SK-N-SH (cell line): ENCODE measurements around the gene ZCCHC14. TPM values are rescaled to one million over a fixed set of nuclear protein-coding genes. Genes with fewer than 3 reads are reported as not detected.
A peak's percentile ranks its signal among the peaks of the same experiment; 100 is the strongest.

Experiments used
- CTCF ChIA-PET: fragments of 300-600, 350-600 bp; formaldehyde crosslinking; extraction: SDS; loops from one replicate; lab custom pipeline; 2021; lab: Yijun Ruan, JAX
- POLR2A ChIA-PET: fragments of 350-600 bp; sonication (Branson Sonifier 250); formaldehyde crosslinking; extraction: SDS; loops from one replicate; lab custom pipeline; 2020; ENCODE audit warnings: antibody characterized with exemption, inconsistent platforms; lab: Yijun Ruan, JAX
- DNase-seq: peaks from one replicate; pipeline ENCODE4 v3.0.0; 2012
- H2AFZ ChIP-seq: fragments of 200-600 bp; sonication (generic); 2 replicates; pipeline ENCODE4 v1.8.1; 2016; ENCODE audit warnings: antibody characterized with exemption, mild to moderate bottlenecking, low read depth
- H3F3A ChIP-seq: fragments of 200-600 bp; sonication (generic); replicated peaks from 2 replicates; pipeline ENCODE3; 2016; ENCODE audit warnings: antibody characterized with exemption, mild to moderate bottlenecking; ENCODE audit not compliant: insufficient read depth
- H3K27ac ChIP-seq, 2 experiments: fragments of 200-500 bp in 1 of 2; fragments of 200-600 bp in 1 of 2; sonication (Bioruptor generic) in 1 of 2; sonication (generic), shearing (Covaris generic) in 1 of 2; 2 replicates each; pipeline versions ENCODE4 v1.5.1 to v1.6.1; 2014 to 2016; ENCODE audit warnings: low read depth in 2 of 2, inconsistent platforms in 1 of 2, low read length in 1 of 2, mild to moderate bottlenecking in 1 of 2, mixed read lengths in 1 of 2
- H3K27me3 ChIP-seq: fragments of 200-600 bp; sonication (generic), shearing (Covaris generic); 2 replicates; pipeline ENCODE4 v1.6.1; 2016; ENCODE audit warnings: mixed run types; ENCODE audit not compliant: insufficient read depth
- H3K36me3 ChIP-seq, 2 experiments: fragments of 200-500 bp in 1 of 2; fragments of 200-600 bp in 1 of 2; sonication (Bioruptor generic) in 1 of 2; sonication (generic) in 1 of 2; replicated peaks in 1 of 2; 2 replicates each; pipeline versions ENCODE3 to v1.5.1; 2014 to 2016; ENCODE audit warnings: low read length in 1 of 2, mild to moderate bottlenecking in 1 of 2; ENCODE audit not compliant: insufficient read depth in 2 of 2, control insufficient read depth in 1 of 2
- H3K4me1 ChIP-seq, 2 experiments: fragments of 200-500 bp in 1 of 2; fragments of 200-600 bp in 1 of 2; sonication (Bioruptor generic) in 1 of 2; sonication (generic), shearing (Covaris generic) in 1 of 2; 2 replicates each; pipeline versions ENCODE4 v1.5.1 to v1.6.1; 2014 to 2016; ENCODE audit warnings: low read depth in 1 of 2, low read length in 1 of 2, mixed run types in 1 of 2; ENCODE audit not compliant: insufficient read depth in 2 of 2, control insufficient read depth in 1 of 2
- H3K4me2 ChIP-seq: fragments of 200-600 bp; sonication (generic), shearing (Covaris generic); 2 replicates; pipeline ENCODE4 v1.6.1; 2017; ENCODE audit warnings: mixed run types
- H3K4me3 ChIP-seq, 2 experiments: fragments of 200-500 bp in 1 of 2; fragments of 200-600 bp in 1 of 2; sonication (Bioruptor generic) in 1 of 2; sonication (generic), shearing (Covaris generic) in 1 of 2; 2 replicates each; pipeline versions ENCODE4 v1.5.1 to v1.8.1; 2014 to 2016; ENCODE audit warnings: low read depth in 2 of 2, inconsistent platforms in 1 of 2, low read length in 1 of 2, mild to moderate bottlenecking in 1 of 2, mixed read lengths in 1 of 2, moderate library complexity in 1 of 2
- H3K79me2 ChIP-seq: fragments of 200-600 bp; sonication (generic); 2 replicates; pipeline ENCODE4 v1.8.1; 2017; ENCODE audit warnings: mild to moderate bottlenecking; ENCODE audit not compliant: insufficient read depth
- H3K9ac ChIP-seq: fragments of 200-600 bp; sonication (generic); 2 replicates; pipeline ENCODE4 v1.6.1; 2017; ENCODE audit warnings: mixed run types
- H3K9me2 ChIP-seq: fragments of 200-600 bp; sonication (generic); 2 replicates; pipeline ENCODE4 v1.6.1; 2017; ENCODE audit warnings: mixed run types
- H3K9me3 ChIP-seq: fragments of 200-600 bp; sonication (generic); 2 replicates; pipeline ENCODE4 v1.6.1; 2017; ENCODE audit warnings: mixed run types, mild to moderate bottlenecking, moderate library complexity
- H4K20me1 ChIP-seq: fragments of 200-600 bp; sonication (generic); 2 replicates; pipeline ENCODE4 v1.6.1; 2017; ENCODE audit warnings: mild to moderate bottlenecking, mixed run types; ENCODE audit not compliant: insufficient read depth
- CTCF ChIP-seq: fragments of 200-600 bp; sonication (generic); IDR thresholded peaks from 2 replicates; pipeline ENCODE4 v1.6.1; 2017; ENCODE audit warnings: antibody characterized with exemption, mild to moderate bottlenecking, moderate library complexity
- IRF3 ChIP-seq: fragments of 150-350 bp; IDR thresholded peaks from 2 replicates; pipeline ENCODE4 v1.6.1; 2016; ENCODE audit warnings: mild to moderate bottlenecking, low read depth, low read length
- NFIC ChIP-seq: IDR thresholded peaks from 2 replicates; pipeline ENCODE4 v1.4.0; 2012; ENCODE audit warnings: borderline replicate concordance
- POLR2AphosphoS5 ChIP-seq: IDR thresholded peaks from 2 replicates; pipeline ENCODE4 v1.6.1; 2012; ENCODE audit warnings: low read depth, low read length
- RAD21 ChIP-seq: IDR thresholded peaks from 2 replicates; pipeline ENCODE4 v1.6.1; 2012; ENCODE audit warnings: mild to moderate bottlenecking, low read length
- RFX5 ChIP-seq: IDR thresholded peaks from 2 replicates; pipeline ENCODE4 v1.6.1; 2012; ENCODE audit warnings: mild to moderate bottlenecking, improper control_type of control experiment, low read length
- RXRA ChIP-seq: IDR thresholded peaks from 2 replicates; pipeline ENCODE4 v1.4.0; 2012; ENCODE audit warnings: low read depth, mild to moderate bottlenecking, borderline replicate concordance
- SIN3A ChIP-seq: IDR thresholded peaks from 2 replicates; pipeline ENCODE4 v1.6.1; 2012; ENCODE audit warnings: low read depth, mild to moderate bottlenecking, low read length, moderate library complexity, borderline replicate concordance
- TAF1 ChIP-seq: IDR thresholded peaks from 2 replicates; pipeline ENCODE4 v1.6.1; 2012; ENCODE audit warnings: low read depth, mild to moderate bottlenecking, low read length, moderate library complexity, borderline replicate concordance
- USF1 ChIP-seq: IDR thresholded peaks from 2 replicates; pipeline ENCODE4 v1.4.0; 2012; ENCODE audit warnings: low read depth, borderline replicate concordance
- YY1 ChIP-seq: IDR thresholded peaks from 2 replicates; pipeline ENCODE4 v1.4.0; 2012; ENCODE audit warnings: low read depth, mild to moderate bottlenecking
- WGBS: methylation state at CpG from one replicate; pipeline ENCODE4 v1.1.6; 2017; ENCODE audit warnings: low lambda C conversion rate; 5-methylcytosine and 5-hydroxymethylcytosine counted together
- polyA plus RNA-seq, 3 experiments: library from polyadenylated mRNA; depleted of rRNA; stranded (reverse); fragments of >200 nt; gene quantifications; 2 replicates each; pipeline ENCODE4 v1.2.3, GENCODE V29; 2012
- TF ChIP-seq, protein P1 (sequence below): fragments of 150-350 bp; IDR thresholded peaks from 2 replicates; pipeline ENCODE4 v1.6.1; 2017; ENCODE audit warnings: antibody characterized with exemption, low read length, low read depth, borderline replicate concordance
- TF ChIP-seq, protein P2 (sequence below): IDR thresholded peaks from 2 replicates; pipeline ENCODE4 v1.6.1; 2012; ENCODE audit warnings: mild to moderate bottlenecking, low read depth, low read length, moderate library complexity

Gene ZCCHC14
- polyA plus RNA-seq, 1 of the 3 experiments (the other 2 are of a cell fraction), result 5.7 TPM

GRCh38 chr16:87526238-87526947 lies 33.6 kb upstream of the ZCCHC14 start (continued):
- TF ChIP-seq TAF1, result no peak
- no peak for TF ChIP-seq SIN3A
- TF ChIP-seq CTCF, result no peak
- TF ChIP-seq RFX5, result no peak
- TF ChIP-seq, protein P1, sequence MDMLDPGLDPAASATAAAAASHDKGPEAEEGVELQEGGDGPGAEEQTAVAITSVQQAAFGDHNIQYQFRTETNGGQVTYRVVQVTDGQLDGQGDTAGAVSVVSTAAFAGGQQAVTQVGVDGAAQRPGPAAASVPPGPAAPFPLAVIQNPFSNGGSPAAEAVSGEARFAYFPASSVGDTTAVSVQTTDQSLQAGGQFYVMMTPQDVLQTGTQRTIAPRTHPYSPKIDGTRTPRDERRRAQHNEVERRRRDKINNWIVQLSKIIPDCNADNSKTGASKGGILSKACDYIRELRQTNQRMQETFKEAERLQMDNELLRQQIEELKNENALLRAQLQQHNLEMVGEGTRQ, result no peak
- no peak for TF ChIP-seq YY1
- TF ChIP-seq IRF3, result no peak
- no peak for TF ChIP-seq NFIC
- no peak for TF ChIP-seq USF1
- TF ChIP-seq POLR2AphosphoS5, result no peak

DNA sequence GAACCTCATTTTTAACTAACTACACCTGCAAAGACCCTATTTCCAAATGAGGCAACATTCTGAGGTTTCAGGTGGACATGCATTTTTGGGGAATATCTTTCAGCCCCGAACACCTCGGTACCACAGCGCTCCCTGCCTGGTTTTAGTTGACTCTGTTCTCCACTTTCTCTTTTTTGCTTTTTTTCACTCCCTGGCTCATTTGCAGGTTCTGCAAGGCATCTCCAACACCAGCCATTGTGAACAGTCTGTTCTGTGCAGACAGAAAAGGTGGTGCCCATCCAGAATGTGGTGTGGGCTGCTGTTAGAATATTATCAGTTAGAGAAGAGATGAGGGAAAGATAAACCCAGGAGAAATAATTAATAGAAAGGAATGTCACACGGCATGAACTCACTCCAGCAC lies 32.5 kb upstream of the ZCCHC14 start:
- Histone ChIP-seq H3K36me3 (no peaks in the 10 kb centered on the region), H3K9ac (no peak overlapping the region), H3K4me1 (no peaks in the 10 kb centered on the region), H4K20me1 (no peaks in the 10 kb centered on the region), H3K9me2 (no peaks in the 10 kb centered on the region), H3K27ac (no peak overlapping the region), H2AFZ (no peak overlapping the region), H3K4me3 (no peak overlapping the region), H3K79me2 (no peaks in the 10 kb centered on the region), H3K9me3 (no peaks in the 10 kb centered on the region), H3K27me3 (no peaks in the 10 kb centered on the region), H3F3A (no peaks in the 10 kb centered on the region), H3K4me2 (no peak overlapping the region)
- WGBS, result 39% methylated on average over 4 of the region's 4 CpGs
- POLR2A ChIA-PET, result no interaction called here
- CTCF ChIA-PET, result no interaction called here
- TF ChIP-seq, protein P2, sequence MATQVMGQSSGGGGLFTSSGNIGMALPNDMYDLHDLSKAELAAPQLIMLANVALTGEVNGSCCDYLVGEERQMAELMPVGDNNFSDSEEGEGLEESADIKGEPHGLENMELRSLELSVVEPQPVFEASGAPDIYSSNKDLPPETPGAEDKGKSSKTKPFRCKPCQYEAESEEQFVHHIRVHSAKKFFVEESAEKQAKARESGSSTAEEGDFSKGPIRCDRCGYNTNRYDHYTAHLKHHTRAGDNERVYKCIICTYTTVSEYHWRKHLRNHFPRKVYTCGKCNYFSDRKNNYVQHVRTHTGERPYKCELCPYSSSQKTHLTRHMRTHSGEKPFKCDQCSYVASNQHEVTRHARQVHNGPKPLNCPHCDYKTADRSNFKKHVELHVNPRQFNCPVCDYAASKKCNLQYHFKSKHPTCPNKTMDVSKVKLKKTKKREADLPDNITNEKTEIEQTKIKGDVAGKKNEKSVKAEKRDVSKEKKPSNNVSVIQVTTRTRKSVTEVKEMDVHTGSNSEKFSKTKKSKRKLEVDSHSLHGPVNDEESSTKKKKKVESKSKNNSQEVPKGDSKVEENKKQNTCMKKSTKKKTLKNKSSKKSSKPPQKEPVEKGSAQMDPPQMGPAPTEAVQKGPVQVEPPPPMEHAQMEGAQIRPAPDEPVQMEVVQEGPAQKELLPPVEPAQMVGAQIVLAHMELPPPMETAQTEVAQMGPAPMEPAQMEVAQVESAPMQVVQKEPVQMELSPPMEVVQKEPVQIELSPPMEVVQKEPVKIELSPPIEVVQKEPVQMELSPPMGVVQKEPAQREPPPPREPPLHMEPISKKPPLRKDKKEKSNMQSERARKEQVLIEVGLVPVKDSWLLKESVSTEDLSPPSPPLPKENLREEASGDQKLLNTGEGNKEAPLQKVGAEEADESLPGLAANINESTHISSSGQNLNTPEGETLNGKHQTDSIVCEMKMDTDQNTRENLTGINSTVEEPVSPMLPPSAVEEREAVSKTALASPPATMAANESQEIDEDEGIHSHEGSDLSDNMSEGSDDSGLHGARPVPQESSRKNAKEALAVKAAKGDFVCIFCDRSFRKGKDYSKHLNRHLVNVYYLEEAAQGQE, result no peak
- TF ChIP-seq RXRA (no peak), RAD21 (peak; percentile 13; the same call in 1 of the 2 replicates)
- no peak for DNase-seq
